ENCODE data around the gene PGM1.

- TF ChIP-seq CTCF (conservative IDR thresholded peaks at IDR 0.05) = no peak
- no peak for TF ChIP-seq EZH2 (IDR thresholded peaks at IDR 0.05; ENCODE audit: low read depth)
Measured at GRCh38 chr1:63704443-63704842, 111.2 kb downstream of the PGM1 start.
